Bronchial epithelial cell (primary cell): Measurements from ENCODE around the gene AFMID. TPM values are rescaled to one million over a fixed set of nuclear protein-coding genes. Genes with fewer than 3 reads are reported as not detected.
A peak's percentile ranks its signal among the peaks of the same experiment; 100 is the strongest.
"Not testable (repeated sequence)": the region's sequence is repeated elsewhere in the genome, so short reads cannot be mapped to it uniquely, and the experiment has no call there.

ENCODE experiments used
- DNase-seq: peaks from one replicate; pipeline ENCODE4 v3.0.0-alpha.2; 2010; ENCODE audit warnings: low read depth
- FAIRE-seq: peaks from 2 replicates; lab custom pipeline; 2011; peaks lifted over from hg19 to GRCh38; lab: Jason Lieb, UNC
- H3K27me3 ChIP-seq: 2 replicates; pipeline ENCODE4 v1.5.1; 2011; ENCODE audit warnings: low read length; ENCODE audit not compliant: control insufficient read depth, insufficient read depth
- H3K36me3 ChIP-seq: 2 replicates; pipeline ENCODE4 v1.5.1; 2011; ENCODE audit warnings: low read length; ENCODE audit not compliant: control insufficient read depth, insufficient read depth
- H3K4me3 ChIP-seq: 2 replicates; pipeline ENCODE4 v1.5.1; 2011; ENCODE audit warnings: mild to moderate bottlenecking, low read depth, low read length, control low read depth
- CTCF ChIP-seq: IDR thresholded peaks from 2 replicates; pipeline ENCODE4 v1.5.1; 2011; ENCODE audit warnings: mild to moderate bottlenecking, moderate library complexity, low read length, control low read depth, inconsistent platforms; ENCODE audit not compliant: insufficient read depth, severe bottlenecking
- total RNA-seq: library from RNA; depleted of rRNA; stranded (reverse); fragments of >200 nt; gene quantifications from 2 replicates; pipeline ENCODE4 v1.2.1, GENCODE V29; 2014

Gene AFMID
- total RNA-seq, 1 donor from 2014 or later = 32.1 TPM

- no peak overlapping the region for H3K4me3 ChIP-seq
- DNase-seq (no peak), FAIRE-seq (no peak)
- TF ChIP-seq CTCF = no peak
- H3K27me3 ChIP-seq = peaks cover 15% of the 10 kb centered on the region
- H3K36me3 ChIP-seq = no peaks in the 10 kb centered on the region
Observed at GRCh38 chr17:78231991-78232858, 45.1 kb downstream of the AFMID start.

DNA sequence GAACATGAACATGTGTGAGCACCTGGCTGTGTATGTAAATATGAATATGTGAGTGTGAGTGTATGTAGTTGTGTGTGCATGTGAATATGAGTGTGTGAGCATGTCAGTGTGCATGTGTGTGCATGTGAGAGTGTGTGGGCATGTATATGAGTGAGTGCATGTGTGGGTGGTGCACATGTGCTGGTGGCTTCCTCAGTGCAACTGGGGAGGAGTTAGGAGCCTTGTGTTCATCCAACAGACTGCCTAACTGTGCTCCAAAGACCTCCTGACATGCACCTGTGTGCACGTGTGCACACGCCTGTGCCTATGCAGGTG is 45.7 kb downstream of the AFMID start:
- DNase-seq = no peak
- H3K36me3 ChIP-seq = no peaks in the 10 kb centered on the region
- peak; percentile 47 for FAIRE-seq

GRCh38 chr17:78233678-78234077 is 46.5 kb downstream of the AFMID start:
- no peak for TF ChIP-seq CTCF
- Histone ChIP-seq H3K36me3 (no peaks in the 10 kb centered on the region), H3K27me3 (peaks cover 15% of the 10 kb centered on the region), H3K4me3 (no peak overlapping the region)
- DNase-seq (no peak), FAIRE-seq (no peak)

More for the DNA sequence above, 45.7 kb downstream of the AFMID start:
- no peak for TF ChIP-seq CTCF
- Histone ChIP-seq H3K4me3 (no peak overlapping the region), H3K27me3 (peaks cover 15% of the 10 kb centered on the region)

DNA sequence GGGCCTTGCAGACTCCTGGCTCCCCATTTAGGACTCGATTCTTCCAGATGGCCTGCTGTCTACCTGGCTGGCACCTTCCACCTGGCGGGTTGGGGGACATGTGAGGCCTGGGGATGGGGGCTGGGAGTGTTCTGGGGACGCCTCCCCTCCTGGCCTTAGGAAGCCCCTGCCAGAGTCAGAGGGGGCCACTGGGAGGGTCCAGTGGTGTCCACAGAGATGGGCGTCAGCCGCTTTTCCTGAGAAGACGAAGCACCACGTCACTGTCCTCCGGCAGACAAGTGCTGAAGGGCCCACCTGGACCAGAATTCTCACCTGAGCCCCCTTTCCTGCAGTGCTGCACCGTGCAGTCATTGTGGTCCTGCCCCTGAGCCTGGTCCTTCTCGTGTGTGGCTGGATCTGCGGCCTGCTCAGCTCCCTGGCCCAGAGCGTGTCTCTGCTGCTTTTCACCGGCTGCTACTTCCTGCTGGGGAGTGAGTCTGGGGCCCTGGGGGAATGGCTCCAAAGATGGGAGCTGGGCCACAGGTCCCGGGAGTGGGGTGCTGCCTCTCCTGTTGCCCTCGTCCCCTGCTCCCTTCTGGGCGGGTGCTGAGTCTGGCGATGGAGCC is 47.2 kb downstream of the AFMID start:
- DNase-seq (no peak), FAIRE-seq (no peak)
- H3K4me3 ChIP-seq = no peak overlapping the region
- H3K36me3 ChIP-seq = no peaks in the 10 kb centered on the region
- TF ChIP-seq CTCF = no peak
- H3K27me3 ChIP-seq = peaks cover 15% of the 10 kb centered on the region

DNA sequence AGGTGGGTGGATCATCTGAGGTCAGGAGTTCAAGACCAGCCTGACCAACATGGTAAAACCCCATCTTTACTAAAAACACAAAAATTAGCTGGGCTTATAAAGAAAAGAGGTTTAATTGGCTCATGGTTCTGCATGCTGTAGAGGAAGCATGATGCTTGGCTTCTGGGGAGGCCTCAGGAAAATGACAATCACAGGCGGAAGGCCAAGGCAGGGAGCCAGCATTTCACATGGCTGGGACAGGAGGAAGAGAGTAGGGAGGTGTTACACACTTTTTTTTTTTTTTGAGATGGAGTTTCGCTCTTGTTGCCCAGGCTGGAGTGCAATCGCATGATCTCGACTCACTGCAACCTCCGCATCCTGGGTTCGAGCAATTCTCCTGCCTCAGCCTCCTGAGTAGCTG is 47.9 kb downstream of the AFMID start:
- not testable (repeated sequence) for H3K4me3 ChIP-seq, DNase-seq, H3K36me3 ChIP-seq, FAIRE-seq
- peaks cover 15% of the 10 kb centered on the region for H3K27me3 ChIP-seq

GRCh38 chr17:78235885-78236284 is 48.7 kb downstream of the AFMID start:
- Histone ChIP-seq H3K36me3 (no peaks in the 10 kb centered on the region), H3K4me3 (no peak overlapping the region), H3K27me3 (peaks cover 8% of the 10 kb centered on the region)
- no peak for TF ChIP-seq CTCF
- DNase-seq (no peak), FAIRE-seq (no peak)
